ENCODE data around the gene FOXK2.
A peak's percentile ranks its signal among the peaks of the same experiment; 100 is the strongest.
"Not testable (repeated sequence)": the region's sequence is repeated elsewhere in the genome, so short reads cannot be mapped to it uniquely, and the experiment has no call there.

Gene FOXK2

DNA sequence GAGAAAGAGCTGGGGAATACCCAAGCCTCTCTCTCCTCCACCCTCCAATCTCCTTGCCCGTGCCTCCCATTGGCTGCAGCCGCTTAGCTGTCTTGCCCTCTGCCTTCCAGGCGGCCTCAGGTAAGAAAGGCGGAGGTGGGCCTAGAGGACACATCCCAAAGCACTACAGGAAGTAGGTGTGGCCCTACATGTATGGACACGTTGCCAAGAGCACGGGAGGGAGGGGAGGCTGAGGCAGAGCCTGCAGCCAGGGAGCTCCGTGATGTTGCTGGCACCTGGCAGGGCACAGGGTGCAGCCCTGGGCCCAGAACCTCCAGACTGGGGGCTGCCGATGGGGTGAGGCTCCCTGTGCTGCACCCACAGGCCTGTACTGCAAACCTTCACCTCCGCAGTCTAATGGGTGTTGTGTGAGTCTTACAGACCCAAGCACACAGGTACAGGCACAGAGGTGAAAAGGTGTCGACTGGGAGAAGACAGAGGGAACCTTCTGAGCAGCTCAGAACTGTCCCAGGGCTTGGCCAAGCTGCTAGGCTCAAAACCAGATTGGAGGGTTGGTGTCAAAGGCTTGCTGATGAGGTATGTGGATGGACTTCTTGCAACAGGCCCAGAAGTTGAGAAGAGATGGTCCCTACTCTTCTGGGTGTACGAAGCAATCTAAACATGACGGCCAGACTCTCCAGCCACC lies 23.5 kb upstream of the FOXK2 start:
- DNase-seq (ENCODE audit: low read depth, low spot score) = no peak

DNA sequence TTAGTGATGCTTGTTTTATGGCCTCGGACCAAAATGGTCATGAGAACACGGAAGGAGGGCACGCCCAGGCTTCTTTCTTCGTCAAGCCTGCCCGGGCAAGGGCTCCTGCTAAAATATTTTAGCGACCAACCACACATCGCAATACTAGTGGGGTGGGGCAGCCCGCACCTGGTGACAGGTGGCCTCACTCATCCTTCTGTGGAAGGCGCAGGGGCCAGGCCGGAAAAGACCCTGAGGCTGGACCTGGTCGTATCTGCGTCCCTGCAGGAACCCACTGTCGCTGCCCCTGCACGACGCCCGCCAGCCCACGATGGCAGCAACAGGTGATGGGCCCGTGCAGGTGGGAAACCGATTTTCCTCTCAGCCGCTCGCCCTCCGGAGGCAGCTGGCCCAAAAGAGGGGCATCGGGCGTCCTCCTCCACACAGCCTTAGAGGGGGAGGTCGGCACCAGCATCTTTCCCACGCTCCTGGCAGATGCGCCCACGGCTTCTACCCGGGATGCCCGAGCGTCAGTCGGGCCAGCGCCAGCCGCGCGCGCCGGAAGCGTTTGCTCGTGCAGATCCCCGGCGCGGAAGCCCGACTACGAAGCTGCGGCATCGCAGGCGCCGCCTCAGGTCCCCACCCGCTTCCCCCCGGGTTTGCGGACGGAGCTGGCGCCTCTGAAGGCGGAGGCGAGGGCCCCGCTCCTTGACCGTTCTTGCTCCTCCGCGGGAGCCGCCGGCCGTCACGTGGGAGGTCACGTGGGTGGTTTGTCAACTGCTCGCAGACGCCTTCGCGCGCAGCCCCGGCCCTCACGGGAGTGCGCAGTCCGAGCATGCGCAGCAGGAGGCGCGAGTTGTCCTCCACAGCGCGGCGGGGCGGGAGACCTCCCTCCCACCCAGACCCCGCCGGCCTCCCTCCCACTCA lies 22.8 kb upstream of the FOXK2 start:
- peak; percentile 58 for DNase-seq (ENCODE audit: low read depth, low spot score)

DNA sequence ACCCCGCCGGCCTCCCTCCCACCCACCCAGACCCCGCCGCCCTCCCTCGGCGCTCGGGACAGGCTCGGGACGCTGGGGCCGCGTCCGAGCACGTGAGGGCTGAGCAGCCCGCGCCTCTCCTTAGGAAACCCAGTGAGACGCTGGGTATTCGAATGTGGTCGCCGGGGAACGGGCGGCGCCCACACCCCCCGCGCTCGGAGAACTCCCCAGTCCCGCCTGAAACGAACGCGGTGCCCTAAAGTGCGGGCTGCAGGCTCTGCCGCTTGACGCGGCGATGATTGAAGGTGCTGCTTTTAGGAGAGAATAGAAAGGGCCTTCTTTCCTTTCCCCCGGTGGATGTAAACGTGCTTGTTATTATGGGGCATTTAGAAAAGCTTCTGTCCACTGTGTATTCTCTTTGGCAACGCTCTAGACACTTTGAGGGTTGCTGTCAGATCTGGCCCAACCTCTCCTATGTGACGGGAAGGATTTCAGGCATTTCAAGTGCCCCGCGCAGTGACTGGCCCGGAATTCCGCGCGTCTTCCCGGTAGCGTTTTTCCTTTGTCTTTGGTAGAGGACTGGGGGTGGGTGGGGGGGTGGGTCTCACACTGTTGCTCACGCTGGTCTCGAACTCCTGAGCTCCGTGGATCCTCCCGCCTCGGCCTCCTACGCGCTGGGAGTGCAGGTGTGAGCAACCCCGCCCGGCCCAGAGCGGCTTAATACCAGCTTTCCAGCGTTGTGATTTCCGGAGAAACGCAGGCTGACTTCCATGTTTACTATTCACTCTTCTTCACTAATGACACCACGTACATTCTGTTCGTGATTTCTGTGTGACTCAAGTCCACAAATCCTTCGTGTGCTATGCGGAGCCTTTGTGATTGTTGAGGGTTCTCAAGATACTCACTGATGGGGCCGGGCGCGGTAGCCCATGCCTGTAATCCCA lies 21.8 kb upstream of the FOXK2 start:
- DNase-seq (ENCODE audit: low read depth, low spot score) = no peak

DNA sequence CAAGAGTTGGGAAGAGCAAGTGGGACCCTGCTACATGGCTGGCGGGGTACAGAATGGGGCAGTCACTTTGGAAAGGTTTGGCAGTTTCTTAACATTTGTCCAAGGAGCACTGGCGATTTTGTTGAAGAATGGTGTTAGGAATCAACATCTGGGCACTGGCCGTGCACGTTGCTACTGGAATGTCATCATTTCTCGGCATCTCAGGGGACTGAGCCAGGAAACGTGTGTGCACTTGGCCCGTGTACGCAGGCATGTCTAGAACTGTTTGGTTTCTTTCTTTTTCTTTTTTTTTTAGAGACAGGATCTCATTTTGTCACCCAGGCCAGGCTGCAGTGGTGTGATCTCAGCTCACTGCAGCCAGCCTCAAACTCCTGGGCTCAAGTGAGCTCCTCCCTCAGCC lies 17.3 kb upstream of the FOXK2 start:
- no peak for DNase-seq (ENCODE audit: low read depth, low spot score)

DNA sequence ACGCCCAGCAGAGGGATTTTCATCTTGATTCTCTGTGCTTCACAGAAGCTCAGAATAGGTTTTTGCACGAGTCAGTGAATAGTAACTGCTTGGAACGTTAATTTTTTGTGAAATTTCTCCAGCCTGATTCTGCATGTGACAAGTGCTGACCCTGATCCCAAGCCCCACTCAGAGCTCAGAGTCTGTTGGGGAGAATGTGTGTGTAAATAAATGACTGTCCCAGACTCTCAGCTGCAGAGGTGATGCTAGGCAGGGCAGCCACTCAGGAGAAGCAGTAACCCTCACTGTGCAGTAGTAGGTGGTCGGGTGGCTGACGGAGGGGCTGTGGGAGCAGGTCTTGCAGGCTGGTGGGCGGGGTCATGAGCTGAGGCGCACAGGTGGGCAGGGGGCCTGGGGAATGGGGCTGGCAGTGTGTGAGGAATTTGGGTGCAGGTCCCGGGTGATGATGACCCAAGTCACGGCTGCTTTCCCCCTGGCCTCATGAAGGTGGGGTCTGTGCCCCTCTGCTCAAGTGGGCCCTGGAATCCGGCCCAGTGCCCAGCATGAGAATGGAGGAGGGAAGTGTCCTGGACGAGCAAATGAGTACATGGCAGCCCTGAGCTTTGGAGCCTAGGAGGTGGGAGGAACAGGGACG lies 16.3 kb upstream of the FOXK2 start:
- DNase-seq (ENCODE audit: low read depth, low spot score) = no peak

DNA sequence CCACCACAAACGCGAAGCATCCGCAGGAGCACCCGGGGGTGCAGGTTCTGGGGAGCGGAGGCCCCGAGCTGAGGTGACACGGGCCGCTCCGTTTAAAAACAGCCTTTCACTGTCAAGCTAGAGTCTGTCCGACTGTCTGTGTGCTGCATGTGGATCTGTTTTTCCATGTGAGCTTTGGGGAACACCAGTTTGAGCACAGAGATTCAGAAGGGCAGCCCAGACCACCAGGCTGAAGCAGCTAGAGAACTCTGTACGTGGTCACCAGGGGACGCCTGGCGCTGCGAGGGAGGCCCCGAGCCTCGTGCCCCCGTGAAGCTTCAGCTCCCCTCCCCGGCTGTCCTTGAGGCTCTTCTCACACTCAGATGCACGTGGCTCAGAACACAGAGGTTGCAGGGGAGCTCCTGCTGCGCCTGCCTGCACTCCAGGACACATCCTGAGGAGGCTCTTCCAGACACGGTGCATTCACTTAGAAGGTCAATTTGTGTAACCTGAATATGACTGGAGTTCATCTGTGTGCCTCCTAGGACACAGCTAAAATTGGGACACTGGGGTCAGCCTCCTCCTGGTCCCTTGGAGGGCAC lies 15.7 kb upstream of the FOXK2 start:
- DNase-seq (ENCODE audit: low read depth, low spot score) = no peak

DNA sequence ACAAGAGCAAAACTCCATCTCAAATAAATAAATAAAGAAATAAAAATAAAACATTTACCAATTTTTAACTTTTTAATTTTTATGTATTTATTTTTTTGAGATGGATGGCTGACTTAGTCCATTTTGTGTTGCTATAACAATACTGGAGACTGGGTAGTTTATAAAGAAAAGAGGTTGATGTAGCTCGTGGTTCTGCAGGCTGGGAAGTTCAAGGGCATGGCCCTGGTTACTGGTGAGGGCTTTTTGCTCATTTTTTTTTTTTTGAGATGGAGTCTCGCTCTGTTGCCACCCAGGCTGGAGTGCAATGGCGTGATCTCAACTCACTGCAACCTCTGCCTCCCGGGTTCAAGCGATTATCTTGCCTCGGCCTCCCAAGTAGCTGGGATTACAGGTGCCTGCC lies 14.2 kb upstream of the FOXK2 start:
- no peak for DNase-seq (ENCODE audit: low read depth, low spot score)

DNA sequence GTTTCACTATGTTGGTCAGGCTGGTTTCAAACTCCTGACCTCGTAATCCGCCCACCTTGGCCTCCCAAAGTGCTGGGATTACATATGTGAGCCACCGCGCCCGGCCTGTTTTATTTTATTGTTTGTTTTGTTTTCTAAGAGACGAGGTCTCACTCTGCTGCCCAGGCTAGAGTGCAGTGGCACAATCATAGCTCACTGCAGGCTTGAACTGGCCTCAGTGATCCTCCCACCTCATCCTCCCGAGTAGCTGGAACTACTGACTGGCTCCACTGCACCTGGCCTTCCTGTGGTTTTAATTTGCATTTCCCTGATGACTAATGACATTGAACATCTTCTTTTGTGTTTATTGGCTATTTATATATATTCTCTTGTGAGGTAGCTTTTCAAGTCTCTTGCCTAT lies 13.1 kb upstream of the FOXK2 start:
- not testable (repeated sequence) for DNase-seq (ENCODE audit: low read depth, low spot score)

DNA sequence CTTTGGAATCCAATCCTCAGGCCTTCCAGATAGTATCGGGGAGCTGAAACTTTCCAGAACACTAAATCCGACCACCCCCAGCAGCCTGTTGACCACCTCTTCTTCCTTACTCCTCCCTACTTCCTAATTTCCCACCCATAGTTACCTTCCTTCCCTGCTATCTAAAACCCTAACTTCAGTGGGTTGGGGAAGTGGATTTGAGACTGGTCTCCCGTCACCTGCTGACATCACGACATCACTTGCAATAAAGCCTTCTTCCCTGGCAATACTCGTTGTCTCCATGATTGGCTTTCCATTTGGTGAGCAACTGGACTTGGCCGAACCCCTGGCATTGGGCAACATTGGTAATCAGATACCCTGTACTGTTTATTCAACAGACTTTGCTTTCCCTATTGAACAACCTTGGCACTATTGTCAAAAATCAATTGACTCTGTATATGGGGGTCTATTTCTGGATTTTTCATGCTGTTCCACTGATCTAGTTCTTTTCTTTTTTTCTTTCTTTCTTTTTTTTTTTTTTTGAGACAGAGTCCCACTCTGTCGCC lies 11.8 kb upstream of the FOXK2 start:
- DNase-seq (ENCODE audit: low read depth, low spot score) = no peak

DNA sequence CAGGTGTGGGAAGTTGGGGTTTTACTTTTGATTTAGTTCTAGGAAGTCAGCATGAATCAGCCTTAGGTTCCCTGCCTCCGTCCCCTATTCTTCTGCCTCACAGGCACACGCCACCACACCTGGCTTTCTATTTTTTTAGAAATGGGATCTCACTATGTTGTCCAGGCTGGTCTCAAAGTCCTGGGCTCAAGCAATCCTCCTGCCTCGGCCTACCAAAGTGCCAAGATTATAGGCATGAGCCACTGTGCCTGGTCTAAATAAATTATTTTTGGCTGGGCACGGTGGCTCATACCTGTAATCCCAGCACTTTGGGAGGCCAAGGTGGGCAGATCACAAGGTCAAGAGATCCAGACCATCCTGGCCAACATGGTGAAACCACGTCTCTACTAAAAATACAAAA lies 7.9 kb upstream of the FOXK2 start:
- DNase-seq (ENCODE audit: low read depth, low spot score) = not testable (repeated sequence)

DNA sequence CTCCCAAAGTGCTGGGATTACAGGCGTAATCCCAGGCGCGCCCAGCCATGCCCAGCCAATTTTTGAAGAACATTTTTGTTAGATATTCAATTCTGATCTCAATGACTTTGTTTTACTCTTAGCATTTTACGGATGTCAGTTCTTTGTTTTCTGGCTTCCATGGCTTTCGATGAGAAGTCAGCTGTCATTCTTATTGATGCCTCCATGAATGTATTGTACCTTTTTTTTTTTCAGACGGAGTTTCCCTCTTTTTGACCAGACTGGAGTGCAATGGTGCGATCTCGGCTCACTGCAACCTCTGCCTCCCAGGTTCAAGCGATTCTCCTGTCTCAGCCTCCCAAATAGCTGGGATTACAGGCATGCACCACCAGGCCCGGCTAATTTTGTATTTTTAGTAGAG lies 5.7 kb upstream of the FOXK2 start:
- DNase-seq (ENCODE audit: low read depth, low spot score) = not testable (repeated sequence)

DNA sequence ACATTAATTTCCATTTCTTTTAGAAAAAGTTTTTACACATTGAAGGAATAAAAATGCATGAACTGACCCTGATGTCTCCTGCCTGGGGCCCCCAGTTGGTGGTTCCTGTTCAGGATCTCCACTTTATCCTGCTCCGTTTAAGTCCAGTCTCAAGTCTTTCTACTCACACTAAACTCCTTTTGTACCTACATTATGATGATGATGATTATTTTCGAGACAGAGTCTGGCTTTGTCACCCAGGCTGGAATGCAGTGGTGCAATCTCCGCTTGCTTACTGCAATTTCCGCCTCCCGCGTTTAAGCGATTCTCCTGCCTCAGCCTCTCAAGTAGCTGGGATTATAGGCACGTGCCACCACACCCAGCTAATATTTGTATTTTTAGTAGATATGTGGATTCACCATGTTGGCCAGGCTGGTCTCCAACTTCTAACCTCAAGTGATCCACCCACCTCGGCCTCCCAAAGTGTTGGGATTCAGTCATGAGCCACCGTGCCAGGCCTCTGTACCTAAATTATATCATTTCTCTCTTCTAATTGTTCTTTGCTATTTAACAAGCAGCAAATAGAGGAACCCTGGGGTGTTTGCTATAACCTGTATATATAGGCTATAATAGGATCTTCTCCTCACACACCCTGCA lies 2.2 kb upstream of the FOXK2 start:
- no peak for DNase-seq (ENCODE audit: low read depth, low spot score)

DNA sequence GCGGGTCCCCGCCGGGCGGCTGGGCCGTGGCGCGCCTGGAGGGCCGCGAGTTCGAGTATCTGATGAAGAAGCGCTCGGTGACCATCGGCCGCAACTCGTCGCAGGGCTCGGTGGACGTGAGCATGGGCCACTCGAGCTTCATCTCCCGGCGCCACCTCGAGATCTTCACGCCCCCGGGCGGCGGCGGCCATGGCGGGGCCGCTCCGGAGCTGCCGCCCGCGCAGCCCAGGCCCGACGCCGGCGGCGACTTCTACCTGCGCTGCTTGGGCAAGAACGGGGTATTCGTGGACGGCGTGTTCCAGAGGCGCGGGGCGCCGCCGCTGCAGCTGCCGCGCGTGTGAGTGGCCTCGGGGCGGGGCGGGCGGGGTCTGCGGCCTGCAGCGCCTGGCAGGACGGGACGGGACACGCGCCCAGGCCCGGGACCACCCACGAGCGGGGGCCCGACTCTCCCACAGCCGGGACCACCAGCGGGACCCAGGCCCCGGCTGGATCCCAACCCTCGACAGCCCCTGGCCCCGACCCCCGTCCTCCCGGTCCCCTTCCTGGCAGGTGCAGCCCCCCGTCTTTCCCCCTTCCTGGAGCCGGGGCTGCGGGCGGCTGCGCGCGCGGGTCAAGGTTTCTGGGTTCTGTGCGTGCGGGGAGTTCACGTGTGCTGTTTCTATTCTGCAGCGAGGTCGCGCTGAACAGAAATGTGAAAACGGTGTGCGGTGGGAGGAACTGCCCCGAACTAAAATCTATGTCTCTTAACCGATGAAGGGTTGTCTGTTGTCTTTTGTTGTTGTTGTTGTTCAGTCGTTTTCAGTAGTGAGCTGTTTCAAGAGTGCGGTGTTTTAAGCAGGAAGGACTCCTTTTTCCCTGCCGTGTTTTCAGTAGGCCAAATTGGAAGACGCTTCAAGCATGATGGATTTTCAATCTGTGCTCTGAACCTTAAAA lies 705 bp downstream of the FOXK2 start:
- DNase-seq (ENCODE audit: low read depth, low spot score) = no peak

DNA sequence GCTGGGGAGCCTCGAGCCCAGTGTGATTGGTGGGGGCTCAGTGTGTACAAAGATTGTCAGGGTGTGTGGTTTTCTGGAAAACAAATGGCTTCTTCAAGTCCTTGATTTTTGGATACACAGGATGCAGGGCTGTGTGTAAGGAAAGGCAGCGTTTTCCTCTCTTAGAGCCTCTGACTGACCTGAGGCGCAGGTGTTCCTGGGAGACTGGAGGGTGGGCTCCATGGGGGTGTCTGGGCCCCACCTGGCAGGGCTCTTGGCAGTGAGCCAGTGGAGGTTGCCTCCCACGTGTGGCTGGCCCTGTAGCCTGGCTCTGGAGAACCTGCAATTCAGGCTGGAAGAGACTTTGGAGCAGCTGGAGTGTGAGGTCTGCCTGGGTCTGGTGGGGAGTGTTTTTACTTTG lies 5.0 kb downstream of the FOXK2 start:
- no peak for DNase-seq (ENCODE audit: low read depth, low spot score)

DNA sequence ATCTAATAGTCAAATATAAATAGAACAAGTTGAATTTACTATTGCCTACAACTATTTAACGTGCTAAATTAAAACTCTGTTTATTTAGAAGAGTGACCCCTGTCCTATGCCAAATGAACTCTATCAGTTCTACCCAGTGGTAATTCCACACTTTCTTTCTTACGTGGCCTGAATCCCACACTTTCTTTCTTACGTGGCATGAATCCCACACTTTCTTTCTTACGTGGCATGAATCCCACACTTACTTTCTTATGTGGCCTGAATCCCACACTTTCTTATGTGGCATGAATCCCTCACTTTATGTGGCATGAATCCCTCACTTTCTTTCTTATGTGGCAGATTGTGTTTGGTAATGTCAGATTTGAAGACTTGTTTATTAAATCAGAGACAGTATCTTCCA lies 6.2 kb downstream of the FOXK2 start:
- no peak for DNase-seq (ENCODE audit: low read depth, low spot score)

DNA sequence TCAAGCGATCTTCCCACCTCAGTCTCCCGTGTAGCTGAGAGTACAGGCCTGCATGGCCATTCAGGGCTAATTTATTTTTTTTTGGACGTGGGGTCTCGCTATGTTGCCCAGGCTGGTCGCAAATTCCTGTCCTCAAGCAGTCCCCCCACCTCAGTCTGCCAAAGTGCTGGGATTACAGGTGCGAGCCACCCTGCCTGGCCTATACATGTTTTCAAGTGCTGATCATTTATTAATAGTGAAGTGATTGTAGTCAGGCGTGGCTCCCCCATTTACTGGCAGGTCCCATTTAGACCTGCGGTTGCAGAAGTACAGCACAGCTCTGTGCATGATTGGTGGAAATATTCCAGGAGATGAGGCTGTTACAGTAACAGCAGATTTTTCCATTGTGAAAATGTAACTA lies 8.4 kb downstream of the FOXK2 start:
- no peak for DNase-seq (ENCODE audit: low read depth, low spot score)

DNA sequence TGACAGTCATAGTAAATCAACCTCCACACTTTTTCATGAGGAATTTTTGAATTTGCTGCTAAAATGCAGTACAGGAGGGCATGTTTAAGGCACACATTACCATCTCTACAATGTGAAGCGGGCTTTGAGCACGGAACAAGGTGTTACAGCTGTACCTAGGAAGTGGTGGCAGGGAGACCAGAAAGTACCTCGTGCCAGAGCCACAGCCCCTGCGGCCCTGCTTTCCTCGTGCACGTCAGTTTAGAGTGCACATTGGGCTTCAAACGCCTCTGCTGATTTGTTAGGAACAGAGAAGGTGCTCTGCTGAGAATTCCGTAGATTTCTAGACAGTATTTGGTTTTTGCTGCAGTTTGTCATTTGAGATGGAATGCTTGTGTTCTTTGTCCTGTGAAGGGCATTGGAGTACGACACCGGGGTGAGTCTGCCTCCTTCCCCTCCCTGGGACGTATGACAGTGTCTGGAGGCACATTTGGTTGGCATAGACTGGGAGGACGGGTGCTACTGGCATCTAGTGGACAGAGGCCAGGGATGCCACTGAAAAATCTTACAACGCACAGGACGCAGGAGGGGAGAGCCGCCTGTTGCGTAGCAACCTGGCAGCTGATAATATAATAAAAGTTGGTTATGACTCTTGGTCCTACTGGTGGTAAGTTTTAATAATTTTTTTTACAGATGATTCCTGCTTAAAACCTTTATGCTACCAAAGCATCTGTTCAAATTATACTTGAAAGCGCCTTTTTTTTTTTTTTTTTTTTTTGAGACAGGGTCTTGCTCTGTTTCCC lies 9.1 kb downstream of the FOXK2 start:
- no peak for DNase-seq (ENCODE audit: low read depth, low spot score)

DNA sequence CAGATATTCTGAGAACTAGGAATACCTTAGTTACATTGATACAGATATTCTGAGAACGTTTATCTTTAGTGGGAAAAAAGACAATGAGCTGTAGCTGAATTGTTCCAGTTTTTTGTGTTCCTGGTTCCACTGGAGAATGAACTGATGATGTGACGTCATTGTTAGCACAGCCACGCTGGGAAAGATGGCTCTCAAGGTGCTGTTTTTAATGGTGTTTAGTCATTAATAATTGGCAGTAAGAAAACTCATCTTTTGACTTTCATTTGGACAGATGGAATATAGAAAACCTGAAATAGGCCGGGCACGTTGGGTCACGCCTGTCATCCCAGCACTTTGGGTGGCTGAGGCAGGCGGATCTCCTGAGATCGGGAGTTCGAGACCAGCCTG lies 10.4 kb downstream of the FOXK2 start:
- DNase-seq (ENCODE audit: low read depth, low spot score) = no peak
